Activated T-cell treated with anti-CD3 and anti-CD28 coated beads for 1 hour (primary cell): ENCODE data around the gene GPR31.
"Not testable (repeated sequence)": the region's sequence is repeated elsewhere in the genome, so short reads cannot be mapped to it uniquely, and the experiment has no call there.

Experiments
- DNase-seq: peaks from one replicate; pipeline ENCODE4 v3.0.0-alpha.2; 2020; ENCODE audit warnings: low read depth

GPR31 gene

DNA sequence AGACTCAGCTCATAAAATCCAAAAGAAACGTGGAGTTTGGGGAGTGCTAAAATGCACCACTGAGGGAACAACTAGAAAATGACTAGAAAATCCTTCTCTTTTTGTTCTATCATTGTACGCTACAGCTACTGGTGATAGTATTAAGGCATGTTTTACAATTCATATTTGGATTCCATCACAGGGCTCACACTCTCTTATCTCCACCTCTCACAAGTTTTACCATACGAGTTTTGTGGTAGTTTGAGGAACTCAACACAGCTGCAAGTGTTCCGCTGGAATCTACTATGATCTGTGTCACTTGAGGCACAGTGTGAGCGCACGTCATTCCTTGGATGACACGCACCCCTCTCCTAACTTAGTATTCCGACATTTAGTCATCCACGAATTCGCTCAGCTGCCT is 9.9 kb upstream of the GPR31 start:
- not testable (repeated sequence) for DNase-seq

DNA sequence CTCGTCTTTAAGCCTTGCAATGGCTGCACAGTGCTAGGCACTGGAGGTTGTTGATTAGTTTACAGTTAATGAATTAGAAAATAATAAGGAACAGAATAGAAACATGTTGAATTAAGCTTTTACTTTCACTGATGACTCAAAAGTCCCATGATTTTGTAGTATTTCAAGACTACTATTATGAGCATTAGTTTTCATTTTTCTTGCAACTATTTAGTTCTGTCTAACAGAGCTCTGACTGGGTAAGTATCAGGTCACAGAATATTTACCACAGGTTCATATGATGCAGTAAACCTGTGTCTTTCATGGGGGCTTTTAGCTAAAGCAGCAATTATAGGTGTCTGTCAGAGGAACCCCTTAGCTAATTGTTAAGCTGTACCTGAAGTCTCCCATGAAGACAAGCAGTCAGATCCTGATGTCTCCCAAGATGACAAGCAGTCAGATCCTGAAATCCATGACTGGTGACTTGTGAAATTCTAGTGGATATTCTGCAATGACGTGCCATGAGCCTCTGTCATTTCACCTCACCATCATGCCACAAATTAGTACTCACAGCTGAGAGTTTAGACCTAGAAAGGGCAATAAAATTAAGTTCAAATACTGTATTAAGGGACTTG is 8.2 kb upstream of the GPR31 start:
- no peak for DNase-seq

DNA sequence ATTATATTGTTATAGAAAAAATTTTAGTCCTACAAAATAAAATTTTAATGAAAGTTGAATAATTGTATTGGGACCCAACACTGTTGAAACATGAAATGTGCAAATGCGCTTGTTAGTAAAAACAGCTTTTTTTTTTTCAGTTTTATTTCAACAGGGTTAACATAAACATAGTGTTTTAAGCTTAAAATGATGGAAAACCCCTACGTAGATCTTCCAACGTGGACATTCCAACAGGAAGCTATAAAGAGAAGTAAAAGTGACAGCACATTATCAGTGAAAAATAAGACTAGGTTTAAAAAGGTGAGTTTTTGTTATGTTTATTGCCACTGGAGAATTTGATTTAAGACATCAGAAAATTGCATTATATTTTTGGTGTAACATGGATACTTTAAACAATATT is 6.5 kb upstream of the GPR31 start:
- DNase-seq = no peak

DNA sequence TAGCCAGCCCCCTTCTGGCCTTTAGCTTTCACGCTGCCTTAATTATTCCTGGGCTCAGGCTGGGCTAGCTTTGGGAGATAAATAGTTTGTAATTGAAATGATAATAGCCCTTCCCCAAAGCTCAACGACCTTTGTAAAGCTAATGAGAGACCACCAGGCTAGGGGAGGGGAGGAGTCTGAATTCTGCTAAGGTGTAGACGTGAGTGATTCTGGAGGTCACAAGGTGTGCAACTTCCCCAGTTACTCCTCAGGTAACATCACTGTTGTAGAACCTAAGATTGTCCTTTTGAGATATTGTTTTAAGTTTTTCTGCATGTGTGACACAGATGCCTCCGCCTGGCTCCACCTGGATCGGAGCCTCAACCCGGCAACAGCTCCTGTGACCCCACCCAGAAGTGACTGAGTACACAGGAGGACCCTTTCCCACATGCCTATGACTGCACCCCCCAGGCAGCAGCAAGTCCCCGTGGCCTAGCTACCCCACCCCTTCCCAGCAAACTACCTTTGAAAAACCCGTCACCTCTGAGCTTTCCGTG is 5.8 kb upstream of the GPR31 start:
- DNase-seq = no peak

DNA sequence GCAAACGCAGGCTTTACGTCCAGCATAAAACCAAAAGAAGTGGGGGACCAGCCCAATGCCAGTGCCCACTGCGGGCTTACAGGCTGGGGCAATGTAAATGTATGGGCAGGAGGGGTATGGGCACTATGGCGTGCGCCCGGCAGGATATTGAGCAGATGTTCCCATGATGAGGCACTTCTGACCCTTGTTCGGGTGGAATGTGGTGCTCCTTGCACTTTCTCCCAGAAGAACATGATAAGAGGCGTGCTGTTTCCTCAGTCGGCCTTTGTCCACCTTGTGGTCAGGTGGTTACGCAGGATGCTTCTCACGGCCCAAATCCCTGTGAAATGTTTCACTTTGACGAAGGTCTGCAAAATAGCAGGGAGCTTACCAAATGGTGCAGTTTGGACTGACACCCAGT is 4.8 kb upstream of the GPR31 start:
- DNase-seq = no peak

DNA sequence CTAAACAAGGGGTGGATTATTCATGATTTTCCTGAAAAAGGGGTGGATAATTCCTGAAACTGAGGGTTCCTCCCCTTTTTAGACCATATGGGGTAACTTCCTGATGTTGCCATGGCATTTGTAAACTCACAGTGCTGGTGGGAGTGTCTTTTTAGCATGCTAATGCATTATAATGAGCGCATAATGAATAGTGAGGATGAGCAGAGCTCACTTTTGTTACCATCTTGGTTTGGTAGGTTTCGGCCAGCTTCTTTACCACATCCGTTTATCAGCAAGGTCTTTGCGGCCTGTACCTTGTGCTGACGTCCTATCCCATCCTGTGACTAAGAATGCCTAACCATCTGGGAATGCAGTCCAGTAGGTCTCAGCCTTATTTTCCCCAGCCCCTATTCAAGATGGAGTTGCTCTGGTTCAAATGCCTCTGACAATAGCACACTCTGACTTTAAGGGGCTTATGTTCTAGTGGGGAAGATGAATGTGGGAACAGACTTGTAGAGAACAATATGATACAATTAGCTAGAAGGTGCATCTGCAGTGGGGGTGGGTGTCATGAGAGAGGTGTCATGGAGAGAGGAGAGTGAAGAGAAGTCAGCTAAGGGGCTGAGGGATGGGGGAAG is 4.2 kb upstream of the GPR31 start:
- DNase-seq = no peak

DNA sequence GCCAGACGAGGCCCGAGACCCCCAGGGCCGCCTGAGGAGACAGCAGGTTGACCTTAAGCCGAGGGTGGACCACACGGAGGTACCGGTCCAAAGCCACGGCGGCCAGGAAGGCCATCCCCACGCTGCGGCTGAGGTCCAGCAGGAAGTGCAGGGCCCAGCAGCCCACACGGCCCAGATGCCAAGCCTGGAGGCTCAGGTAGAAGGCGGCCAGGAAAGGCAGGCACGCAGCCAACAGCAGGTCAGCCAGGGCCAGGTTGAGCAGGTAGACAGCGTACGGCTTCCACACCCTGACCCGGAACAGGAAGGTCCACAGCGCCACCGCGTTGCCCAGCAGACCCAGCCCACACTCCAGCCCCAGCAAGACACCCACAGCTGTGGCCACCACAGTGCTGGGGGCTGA is 366 bp downstream of the GPR31 start:
- no peak for DNase-seq

DNA sequence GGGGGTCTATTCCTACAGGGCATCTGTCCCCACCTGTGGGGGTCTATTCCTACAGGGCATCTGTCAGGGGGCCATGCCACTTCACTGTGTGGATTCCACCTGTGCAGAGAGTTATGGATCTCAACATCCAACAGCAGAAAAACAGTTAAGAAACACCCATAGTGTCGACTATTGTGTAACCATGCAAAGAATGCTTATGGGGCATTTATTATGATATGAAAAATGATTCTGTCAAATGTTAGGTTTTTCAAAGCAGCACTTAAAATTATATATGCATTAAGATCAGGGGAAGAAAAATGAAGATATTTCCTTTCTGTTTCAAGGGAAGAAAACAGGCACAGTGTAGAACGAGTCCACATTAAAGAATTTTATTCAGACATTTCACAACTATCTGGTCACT is 2.9 kb downstream of the GPR31 start:
- DNase-seq = no peak

DNA sequence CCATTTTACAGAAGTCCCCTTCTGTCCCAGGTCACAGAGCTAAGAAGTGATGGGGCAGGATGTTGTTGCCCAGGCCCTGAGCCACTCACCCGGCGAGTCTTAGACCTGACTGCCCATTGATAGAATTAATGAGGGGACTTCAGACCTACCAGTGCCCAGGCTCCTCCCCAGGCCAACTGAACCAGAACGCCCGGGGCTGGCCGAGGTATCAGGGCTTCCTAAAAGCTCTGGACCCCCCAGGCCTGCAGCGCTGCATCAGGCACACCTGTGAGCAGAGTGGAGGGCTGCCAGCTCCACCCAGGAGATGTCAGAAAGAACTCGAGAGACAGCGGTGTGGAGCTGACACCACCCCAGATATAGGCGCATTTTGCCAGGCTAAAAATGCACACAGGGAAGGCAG is 3.5 kb downstream of the GPR31 start:
- no peak for DNase-seq

DNA sequence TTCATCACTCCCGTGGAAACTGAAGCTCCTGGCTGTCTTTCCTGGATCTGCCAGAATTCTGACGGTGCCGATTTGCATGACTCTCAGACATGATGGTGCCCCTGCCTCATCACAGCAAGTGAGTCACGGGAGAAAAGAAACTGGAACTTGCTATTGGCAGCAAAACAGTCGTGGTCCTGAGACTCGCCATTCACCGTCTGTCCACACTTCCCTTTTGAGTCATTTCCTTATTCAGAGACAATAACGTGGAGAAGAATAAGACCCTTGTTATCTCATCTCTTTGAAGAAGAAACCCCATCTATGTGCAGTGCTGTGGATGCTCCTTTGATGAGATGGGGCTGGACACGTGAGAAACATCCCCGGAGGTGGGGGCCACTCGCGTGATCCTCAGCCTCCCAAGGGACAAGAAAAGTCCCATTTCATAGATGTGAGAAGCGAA is 4.2 kb downstream of the GPR31 start:
- no peak for DNase-seq

DNA sequence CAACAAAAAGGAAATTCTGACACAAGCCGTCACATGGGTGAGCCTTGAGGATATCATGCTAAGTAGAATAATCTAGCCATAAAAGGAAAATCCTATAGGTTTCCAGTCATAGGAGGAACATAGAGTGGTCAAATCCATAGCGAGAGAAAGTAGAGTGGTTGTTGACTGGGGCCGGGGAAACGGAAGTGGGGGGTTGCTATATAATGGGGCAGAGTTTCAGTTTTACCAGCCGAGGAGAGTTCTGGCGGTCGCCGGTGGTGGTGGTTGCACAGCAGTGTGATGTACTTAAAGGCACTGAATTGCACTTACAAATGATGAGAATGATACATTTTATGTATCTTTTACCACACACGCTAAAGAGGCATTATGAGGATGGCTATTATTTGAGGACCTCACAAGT is 4.9 kb downstream of the GPR31 start:
- no peak for DNase-seq

DNA sequence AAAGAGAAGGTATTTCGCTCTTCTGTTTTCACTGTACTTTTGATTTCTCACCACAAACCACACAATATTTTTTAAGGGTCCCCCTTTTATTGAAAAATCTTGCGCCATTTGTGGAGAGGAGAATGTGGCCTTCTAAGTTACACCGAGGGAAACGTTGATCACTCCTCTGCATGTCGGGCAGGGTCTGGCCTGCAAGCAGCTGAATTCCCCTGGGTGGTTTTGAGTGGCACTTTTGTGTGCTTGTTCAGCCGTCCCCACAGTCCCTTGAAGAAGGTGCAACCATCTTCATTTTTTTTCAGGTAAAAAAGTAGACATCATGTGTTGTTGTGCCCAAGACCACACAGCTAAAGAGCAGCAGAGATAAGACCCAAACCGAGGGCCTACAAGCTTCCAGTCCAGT is 6.1 kb downstream of the GPR31 start:
- DNase-seq = no peak

DNA sequence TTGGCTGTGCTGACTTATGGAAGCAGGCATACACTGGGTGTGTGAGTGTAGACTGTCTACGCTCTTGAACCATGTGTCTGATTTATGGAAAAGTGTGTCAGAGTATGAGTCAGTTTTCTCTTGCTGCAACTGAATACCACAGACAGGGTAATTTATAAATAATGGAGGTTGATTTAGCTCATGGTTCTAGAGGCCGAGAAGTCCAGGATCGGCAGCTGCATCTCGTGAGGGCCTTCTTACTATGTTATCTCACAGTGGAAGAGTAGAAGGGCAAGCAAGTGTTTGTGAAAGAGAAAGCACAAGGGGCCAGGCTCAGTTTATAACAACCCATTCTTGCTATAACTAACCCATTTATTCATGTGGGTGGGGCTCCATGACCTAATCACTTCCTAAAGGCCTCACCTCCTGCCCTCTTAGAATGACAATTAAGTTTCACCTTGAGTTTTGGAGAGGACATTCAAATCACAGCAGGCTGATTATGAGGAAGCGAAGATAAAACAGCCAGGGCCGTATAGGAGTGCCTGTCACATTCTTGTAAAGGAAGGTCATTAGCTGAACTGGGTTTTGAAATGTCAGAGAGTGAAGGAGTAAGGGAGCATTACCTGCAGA is 6.7 kb downstream of the GPR31 start:
- no peak for DNase-seq

DNA sequence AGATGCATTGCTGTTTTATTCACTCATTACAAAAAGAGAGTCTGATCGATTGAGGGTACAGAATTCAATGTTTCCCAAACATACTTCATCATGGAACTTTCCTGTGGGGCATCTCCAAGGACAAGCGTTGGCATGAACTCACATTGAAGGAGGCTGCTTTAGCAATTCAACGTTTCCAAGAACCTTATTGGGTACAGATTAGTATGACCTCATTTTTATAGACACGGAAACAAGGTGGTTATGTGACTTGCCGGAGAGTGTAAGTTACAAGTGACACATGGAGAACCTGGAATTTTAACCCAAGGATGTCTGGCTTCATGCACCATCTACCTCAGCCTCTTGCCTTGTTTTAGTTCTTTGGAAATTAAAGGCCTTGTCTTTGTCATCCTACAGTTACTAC is 8.8 kb downstream of the GPR31 start:
- DNase-seq = no peak

DNA sequence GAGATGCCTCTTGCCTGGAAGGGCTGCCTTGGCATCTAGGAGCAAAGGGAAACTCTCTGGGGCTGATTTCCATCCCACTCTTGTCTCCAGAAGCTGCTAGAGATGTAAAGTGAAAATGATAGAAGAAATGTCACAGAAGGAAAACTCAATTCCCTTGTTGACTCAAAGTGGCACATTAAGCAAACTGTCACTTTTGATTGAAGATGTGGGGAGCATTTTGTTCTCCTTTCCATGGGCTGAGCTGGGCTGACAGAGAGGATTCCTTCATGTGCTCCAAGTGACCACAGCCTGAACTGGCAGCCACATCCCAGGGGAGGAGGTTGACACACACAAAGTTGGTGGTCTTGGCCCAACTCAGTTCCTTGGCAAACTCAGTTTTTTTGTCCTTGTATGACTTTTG is 9.8 kb downstream of the GPR31 start:
- no peak for DNase-seq

DNA sequence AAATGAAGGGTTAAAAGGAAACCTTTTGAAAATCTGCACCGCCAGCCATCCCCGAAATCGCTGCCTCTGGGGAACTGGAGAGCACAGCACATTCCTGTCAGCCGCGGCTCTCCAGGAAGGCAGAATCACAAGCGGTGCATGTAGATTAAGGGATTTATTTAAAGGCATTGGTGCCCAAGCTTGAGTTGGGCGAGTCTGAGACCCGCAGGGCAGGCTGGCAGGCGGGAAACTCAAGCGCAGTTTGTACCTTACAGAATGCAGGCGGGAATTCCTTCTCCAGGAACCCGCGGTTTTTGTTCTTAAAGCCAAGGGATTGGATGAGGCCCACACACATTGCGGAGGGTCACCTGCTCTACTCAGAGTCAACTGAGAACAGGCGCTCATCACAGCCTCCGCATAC is 10.8 kb downstream of the GPR31 start:
- DNase-seq = no peak

DNA sequence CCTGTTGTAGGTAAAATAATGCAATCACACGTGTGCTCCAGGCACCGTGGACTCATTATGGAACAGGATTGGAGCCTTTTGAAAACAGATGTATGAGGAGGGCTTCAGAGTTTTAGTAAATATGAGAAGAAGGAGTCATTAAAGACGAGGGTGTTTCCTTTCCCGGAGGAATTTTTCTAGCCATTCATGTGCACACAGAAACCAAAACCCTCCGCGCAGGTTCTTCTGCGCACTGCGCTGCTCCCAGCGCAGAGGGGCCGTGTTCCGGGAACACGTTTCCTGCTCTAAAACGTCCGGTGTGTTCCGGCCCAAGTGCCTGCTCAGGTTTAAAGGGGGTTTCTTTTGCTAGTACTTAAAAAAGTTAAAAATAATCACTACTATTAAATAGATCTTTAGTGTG is 11.6 kb downstream of the GPR31 start:
- DNase-seq = no peak

DNA sequence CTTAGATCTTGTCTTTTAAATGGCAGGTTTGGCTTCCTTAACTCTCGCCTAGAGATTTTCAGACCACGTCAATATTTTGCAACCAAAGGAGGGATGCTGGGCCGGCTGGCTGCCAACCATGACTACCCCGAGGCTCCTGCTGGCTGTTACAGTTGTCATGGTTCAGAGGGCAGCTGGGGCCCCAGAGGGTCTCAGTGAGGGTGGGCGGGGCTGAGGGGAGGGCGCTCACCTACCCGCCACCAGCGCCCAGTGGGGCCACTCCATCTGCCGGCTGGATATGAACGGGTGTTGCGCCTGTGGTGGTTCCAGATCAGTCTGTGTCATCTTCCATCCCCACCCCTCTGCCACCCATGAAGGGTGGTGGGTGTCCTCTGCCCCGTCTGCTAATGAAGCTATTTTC is 12.3 kb downstream of the GPR31 start:
- DNase-seq = no peak

DNA sequence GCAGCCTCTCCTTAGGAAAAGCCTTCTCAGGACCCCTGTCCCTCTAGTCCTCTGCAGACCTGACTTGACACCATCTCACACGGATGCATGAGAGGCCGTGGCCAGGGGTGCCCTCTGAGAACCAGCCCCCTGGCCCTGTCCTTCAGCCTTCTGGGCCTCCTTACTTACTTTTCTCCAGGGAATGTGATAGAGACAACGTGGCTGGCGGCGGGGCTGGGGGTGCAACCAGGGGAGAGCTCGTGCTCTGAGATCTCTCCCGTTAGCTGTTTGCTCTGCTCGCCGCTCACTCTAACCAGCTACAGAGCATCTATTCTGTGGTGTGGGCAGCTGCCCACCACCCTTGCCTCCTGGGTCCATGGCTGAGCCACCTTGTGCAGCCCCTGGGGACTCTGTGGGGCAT is 14.7 kb downstream of the GPR31 start:
- DNase-seq = no peak

DNA sequence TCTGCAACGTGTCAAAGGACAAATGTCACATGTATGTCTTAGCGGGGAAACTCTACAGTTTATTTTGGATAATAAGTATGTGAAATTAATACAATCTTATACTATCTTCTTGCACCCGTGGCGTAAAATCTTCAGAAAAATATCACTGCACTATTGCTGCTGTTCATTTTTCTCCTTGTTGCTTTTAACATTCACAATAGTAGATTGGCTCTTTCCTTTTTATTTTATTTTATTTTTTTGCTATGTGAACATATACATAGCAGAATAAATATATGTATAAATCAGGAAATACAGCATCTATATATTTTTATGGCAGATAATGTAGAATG is 15.4 kb downstream of the GPR31 start:
- DNase-seq = no peak

DNA sequence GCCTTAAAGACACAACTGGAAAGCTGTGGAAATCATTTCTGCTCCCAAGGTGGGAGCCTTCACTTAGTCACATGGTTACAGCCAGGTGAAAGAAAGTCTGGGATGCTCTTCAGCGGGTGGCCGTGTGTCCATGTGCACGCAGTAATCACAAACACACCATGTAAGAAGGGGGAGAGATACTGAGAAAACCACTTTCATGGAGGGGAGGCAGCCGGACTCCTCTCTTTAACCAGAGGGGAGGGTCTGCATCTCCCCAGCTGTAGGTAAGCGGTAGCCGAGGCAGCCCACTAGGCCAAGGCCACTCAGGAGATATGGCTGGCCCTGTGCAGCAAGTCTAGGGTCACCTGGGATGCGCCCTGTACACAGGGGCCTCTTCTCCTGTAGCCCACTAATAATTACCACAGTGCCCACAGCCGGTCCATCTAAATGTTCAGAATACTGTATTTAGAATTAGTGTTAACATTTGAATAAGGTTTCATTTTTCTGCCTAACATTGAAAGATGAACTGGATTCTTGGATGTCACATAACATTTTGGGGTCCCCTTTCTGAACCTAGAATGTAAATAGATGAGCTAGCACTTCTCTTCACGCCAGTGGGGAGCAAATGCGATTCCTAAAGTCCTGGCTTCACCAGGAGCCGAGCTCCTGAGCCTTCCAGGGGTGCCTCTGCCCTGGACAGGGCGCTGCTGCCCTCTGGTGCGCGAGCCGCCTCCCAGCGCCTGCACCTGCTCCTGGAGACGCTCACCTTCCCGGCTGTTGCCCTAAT is 15.9 kb downstream of the GPR31 start:
- peak; percentile 24 for DNase-seq

DNA sequence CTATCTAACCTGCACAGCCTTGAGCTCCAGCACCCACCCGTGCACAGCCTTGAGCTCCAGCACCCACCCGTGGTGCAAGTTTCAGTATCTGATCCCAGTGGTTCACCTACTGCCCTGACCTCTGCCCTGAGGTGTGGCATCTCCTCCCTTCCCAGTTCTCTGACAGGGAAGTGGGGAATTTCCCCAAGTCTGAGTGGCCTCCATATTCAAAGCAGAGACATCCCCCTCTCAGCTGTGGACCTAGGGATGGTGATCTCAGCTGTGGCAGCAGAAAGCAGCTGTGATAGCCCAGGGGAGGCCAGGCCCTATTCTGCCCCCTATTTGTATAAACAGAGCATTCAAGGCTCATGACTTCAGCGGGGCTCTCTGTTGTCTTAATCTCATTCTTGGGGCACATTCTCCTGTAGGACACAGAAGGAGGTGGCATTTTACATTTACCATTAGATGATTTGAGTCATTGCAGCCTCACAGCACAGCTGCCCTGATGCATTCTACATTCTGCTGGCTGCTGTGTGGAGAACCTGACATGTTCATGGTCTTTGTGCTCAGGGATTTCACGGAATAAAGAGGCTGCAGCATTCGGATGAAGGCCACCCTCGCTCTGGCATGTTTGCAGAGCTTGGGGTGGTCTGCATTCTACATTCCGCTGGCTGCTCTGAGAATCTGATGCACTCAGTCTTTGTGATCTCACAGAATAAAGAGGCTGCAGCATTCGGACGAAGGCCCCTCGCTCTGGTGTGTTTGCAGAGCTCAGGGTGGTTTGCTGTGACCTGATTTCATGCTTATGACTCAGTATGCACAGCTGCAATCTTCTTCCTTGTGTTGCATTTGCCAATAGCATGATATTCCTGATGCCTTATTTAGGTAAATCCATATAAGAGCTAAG is 16.9 kb downstream of the GPR31 start:
- no peak for DNase-seq
